ENCODE data around the gene TTC7B.

TTC7B gene

DNA sequence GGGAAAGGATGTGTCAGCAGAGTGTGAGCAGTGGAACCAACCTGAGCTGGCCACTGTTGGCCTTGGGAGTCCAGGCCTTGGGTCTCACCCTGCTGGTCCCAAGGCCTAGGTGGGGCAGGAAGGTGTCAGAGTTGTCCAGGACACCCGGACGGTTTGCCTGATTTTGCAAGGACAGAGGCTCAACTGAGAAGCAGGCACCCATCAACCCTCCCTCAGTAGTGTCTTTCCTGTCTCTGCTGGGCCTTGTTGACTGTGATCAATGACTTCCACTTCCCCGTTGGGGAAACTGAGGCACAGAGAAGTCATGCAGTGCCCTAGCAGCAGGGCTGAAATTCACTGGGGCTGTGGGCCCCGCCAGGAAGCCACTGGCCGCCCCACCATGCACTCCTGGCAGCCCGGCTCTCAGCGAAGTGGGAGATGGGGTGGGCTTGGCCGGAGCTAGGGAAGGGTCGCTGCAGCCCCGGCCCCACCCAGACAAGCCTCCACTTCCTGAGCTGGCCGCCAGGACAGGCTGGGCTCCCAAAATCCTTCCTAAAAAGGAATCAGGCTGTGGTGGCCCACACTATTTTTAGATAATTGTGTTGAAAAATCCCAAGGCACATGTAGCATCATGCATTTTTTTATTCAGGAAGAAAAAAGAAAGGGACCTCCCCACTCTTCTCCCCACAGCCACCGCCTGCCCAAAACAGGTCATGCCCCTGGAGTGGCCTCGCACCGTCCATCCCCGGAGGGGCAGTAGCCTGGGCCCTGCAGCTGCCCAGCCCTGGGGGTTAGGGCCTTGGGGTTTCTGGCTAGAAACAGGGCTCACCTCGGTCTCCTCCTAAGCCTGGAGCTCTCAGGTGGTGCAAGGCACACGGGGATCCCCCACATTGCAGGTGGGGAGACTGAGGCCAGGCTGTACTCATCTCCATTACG, 292.0 kb downstream of the TTC7B start:
- no peak overlapping the region for H3K4me3 ChIP-seq (ENCODE audit: low read depth, low read length)
- DNase-seq = no peak
- H3K27me3 ChIP-seq = no peaks in the 10 kb centered on the region
- H3K36me3 ChIP-seq = no peaks in the 10 kb centered on the region
- peaks cover 15% of the 10 kb centered on the region for H3K4me1 ChIP-seq
- H3K9me3 ChIP-seq = no peaks in the 10 kb centered on the region; the same call in 1 of the 2 replicates
- TF ChIP-seq CTCF (IDR thresholded peaks at IDR 0.05; ENCODE audit: low read depth, low read length) = no peak

GRCh38 chr14:90523544-90523943, 292.7 kb downstream of the TTC7B start:
- Histone ChIP-seq H3K4me1 (peaks cover 16% of the 10 kb centered on the region), H3K36me3 (no peaks in the 10 kb centered on the region), H3K27me3 (no peaks in the 10 kb centered on the region), H3K9me3 (no peaks in the 10 kb centered on the region; the same call in 1 of the 2 replicates), H3K4me3 (ENCODE audit: low read depth, low read length) (no peak overlapping the region)
- DNase-seq = no peak
- TF ChIP-seq CTCF (IDR thresholded peaks at IDR 0.05; ENCODE audit: low read depth, low read length) = no peak

DNA sequence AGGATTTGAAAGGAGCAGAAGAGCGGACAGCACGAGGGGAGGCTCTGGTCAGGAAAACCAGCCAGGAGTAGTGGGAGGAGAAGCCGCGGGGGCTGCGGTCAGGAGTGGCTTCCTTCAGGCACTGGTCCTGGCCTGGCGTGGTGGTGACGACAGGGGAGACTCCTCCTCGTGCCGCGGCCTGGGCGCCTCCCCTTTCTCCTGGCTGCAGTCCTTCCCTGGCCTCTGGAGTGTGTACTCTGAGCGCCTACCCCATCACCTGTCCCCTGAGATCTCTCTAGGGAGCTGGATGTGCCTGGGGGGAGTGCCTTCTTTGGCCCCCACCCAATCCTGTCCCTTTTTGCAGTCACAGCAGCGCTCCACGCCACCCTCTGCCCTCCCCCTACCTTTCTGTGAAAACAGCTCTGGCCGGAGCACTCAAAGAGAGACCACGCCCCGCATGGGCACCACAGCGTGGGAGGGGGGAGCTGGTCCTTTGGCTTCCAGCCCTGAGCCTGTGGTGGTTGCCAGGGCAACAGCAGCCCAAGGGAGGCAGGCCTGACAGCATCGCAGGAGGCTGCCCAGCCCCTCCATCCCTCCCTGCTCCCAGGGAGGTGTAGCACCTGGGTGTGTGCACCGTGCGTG, 293.5 kb downstream of the TTC7B start:
- TF ChIP-seq CTCF (IDR thresholded peaks at IDR 0.05; ENCODE audit: low read depth, low read length) = no peak
- H3K36me3 ChIP-seq = no peaks in the 10 kb centered on the region
- no peaks in the 10 kb centered on the region; the same call in 1 of the 2 replicates for H3K9me3 ChIP-seq
- DNase-seq = peak; percentile 95
- no peaks in the 10 kb centered on the region for H3K27me3 ChIP-seq
- peak overlapping the region; percentile 41 for H3K4me3 ChIP-seq (ENCODE audit: low read depth, low read length)
- H3K4me1 ChIP-seq = peaks cover 18% of the 10 kb centered on the region

GRCh38 chr14:90521930-90522483, 294.2 kb downstream of the TTC7B start:
- no peaks in the 10 kb centered on the region for H3K27me3 ChIP-seq
- DNase-seq = no peak
- no peaks in the 10 kb centered on the region for H3K36me3 ChIP-seq
- H3K9me3 ChIP-seq = no peaks in the 10 kb centered on the region; the same call in 1 of the 2 replicates
- peaks cover 18% of the 10 kb centered on the region for H3K4me1 ChIP-seq
- TF ChIP-seq CTCF (IDR thresholded peaks at IDR 0.05; ENCODE audit: low read depth, low read length) = no peak
- H3K4me3 ChIP-seq (ENCODE audit: low read depth, low read length) = peak overlapping the region; percentile 41

GRCh38 chr14:90521084-90521929, 294.9 kb downstream of the TTC7B start:
- DNase-seq = no peak
- no peaks in the 10 kb centered on the region for H3K27me3 ChIP-seq
- no peak for TF ChIP-seq CTCF (IDR thresholded peaks at IDR 0.05; ENCODE audit: low read depth, low read length)

More at GRCh38 chr14:90521084-90521929, 294.9 kb downstream of the TTC7B start:
- H3K9me3 ChIP-seq = no peaks in the 10 kb centered on the region
- no peak overlapping the region for H3K4me3 ChIP-seq (ENCODE audit: low read depth, low read length)
- H3K36me3 ChIP-seq = no peaks in the 10 kb centered on the region
- H3K4me1 ChIP-seq = peaks cover 18% of the 10 kb centered on the region

Data from BE2C (cell line).